NCI-H460 (cell line): Measurements from ENCODE around the gene MIB1. TPM values are rescaled to one million over a fixed set of nuclear protein-coding genes. Genes with fewer than 3 reads are reported as not detected.

Experiments used
- small RNA-seq, 2 experiments: library from RNA; depleted of rRNA; stranded (forward); fragments of <200 nt; gene quantifications; one replicate each; pipeline ENCODE3, GENCODE V24; 2014
- total RNA-seq: library from RNA; depleted of rRNA; stranded (reverse); fragments of >200 nt; shearing (Covaris generic); gene quantifications from 2 replicates; pipeline ENCODE4 v1.2.3, GENCODE V29; 2014; rRNA removed

The MIB1 gene
- total RNA-seq, 1 experiment from 2014 or later = 42.0 TPM

Small RNAs within 50 kb of the gene (small RNA-seq; reads per million reads assigned to genes)
- gene AC103987.3 (0 reads per million in 2 experiments), gene RF00019 (0 reads per million in 2 experiments), gene RF00045 (0 reads per million in 2 experiments), gene RF01241 (0 reads per million in 2 experiments), gene RN7SL233P (0 to 0.06 reads per million in 2 experiments), gene RNU6-1038P (0 reads per million in 2 experiments)

Other genes with a start within 250 kb of the MIB1 start
- 17.3 and 19.5 TPM in 2 replicates for gene ESCO1, start 140.1 kb upstream of the MIB1 start, total RNA-seq
- 71.4 and 79.4 TPM in 2 replicates for gene SNRPD1, start 128.5 kb upstream of the MIB1 start, total RNA-seq
- gene ABHD3, start 36.0 kb upstream of the MIB1 start, total RNA-seq = 8.8 and 10.2 TPM in 2 replicates